PC-3 (cell line): ENCODE measurements around the gene RBMS3.

Source experiments
- EZH2 ChIP-seq: fragments of 300-600 bp; sonication (generic); IDR thresholded peaks from one replicate; pipeline ENCODE4 v1.6.1; 2017; ENCODE audit warnings: antibody characterized with exemption, mild to moderate bottlenecking, low read length; ENCODE audit not compliant: unreplicated experiment
- EZH2phosphoT487 ChIP-seq: fragments of 300-600 bp; sonication (generic); IDR thresholded peaks from 2 replicates; pipeline ENCODE4 v1.6.1; 2018; ENCODE audit warnings: mild to moderate bottlenecking, antibody characterized with exemption, low read length, borderline replicate concordance
- TF ChIP-seq, protein P1 (sequence below): fragments of 300-600 bp; sonication (generic); conservative IDR thresholded peaks from 2 replicates; pipeline ENCODE4 v1.5.1; 2017; ENCODE audit warnings: antibody characterized with exemption, low read depth, mild to moderate bottlenecking, low read length

DNA sequence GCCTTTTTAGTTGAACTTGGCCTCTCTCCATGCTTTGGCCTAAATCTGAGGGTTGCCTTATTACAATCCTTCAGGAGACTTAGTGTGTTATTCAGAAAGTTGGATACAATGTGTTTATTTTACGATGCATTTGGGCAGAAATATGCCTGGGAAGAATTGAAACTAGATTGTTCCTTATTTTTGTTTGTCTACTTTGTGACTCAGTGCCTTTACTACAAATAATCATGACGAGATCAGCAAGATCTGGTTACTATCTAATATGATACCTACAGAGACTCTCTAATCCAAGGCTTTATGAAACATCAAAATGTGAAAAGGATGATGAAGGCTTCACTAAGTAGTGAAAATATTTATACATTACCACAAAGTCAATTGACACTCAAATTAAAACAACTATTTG lies 82.2 kb downstream of the RBMS3 start:
- no peak for TF ChIP-seq EZH2
- TF ChIP-seq, protein P1, sequence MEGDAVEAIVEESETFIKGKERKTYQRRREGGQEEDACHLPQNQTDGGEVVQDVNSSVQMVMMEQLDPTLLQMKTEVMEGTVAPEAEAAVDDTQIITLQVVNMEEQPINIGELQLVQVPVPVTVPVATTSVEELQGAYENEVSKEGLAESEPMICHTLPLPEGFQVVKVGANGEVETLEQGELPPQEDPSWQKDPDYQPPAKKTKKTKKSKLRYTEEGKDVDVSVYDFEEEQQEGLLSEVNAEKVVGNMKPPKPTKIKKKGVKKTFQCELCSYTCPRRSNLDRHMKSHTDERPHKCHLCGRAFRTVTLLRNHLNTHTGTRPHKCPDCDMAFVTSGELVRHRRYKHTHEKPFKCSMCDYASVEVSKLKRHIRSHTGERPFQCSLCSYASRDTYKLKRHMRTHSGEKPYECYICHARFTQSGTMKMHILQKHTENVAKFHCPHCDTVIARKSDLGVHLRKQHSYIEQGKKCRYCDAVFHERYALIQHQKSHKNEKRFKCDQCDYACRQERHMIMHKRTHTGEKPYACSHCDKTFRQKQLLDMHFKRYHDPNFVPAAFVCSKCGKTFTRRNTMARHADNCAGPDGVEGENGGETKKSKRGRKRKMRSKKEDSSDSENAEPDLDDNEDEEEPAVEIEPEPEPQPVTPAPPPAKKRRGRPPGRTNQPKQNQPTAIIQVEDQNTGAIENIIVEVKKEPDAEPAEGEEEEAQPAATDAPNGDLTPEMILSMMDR, result no peak
- TF ChIP-seq EZH2phosphoT487, result no peak
